H9 (cell line): ENCODE data around the gene TMC1. TPM values are rescaled to one million over a fixed set of nuclear protein-coding genes. Genes with fewer than 3 reads are reported as not detected.

ENCODE experiments used
- DNase-seq: peaks from one replicate; pipeline ENCODE4 v3.0.0-alpha.2; 2017
- H2AFZ ChIP-seq: one replicate; pipeline ENCODE4 v1.6.1; 2013; ENCODE audit warnings: mild to moderate bottlenecking, low read length, control low read depth, moderate library complexity
- H2AK5ac ChIP-seq: 2 replicates; pipeline ENCODE4 v1.6.1; 2013; ENCODE audit warnings: low read length, control low read depth, mixed read lengths; ENCODE audit not compliant: insufficient read length
- H2BK120ac ChIP-seq: one replicate; pipeline ENCODE4 v1.6.1; 2013; ENCODE audit warnings: low read depth, mild to moderate bottlenecking, low read length, control low read depth, inconsistent platforms; ENCODE audit not compliant: poor library complexity, severe bottlenecking
- H2BK12ac ChIP-seq: 2 replicates; pipeline ENCODE4 v1.6.1; 2013; ENCODE audit warnings: low read length, control low read depth, mixed read lengths, low read depth; ENCODE audit not compliant: insufficient read length
- H2BK15ac ChIP-seq: 2 replicates; pipeline ENCODE4 v1.6.1; 2013; ENCODE audit warnings: low read depth, low read length, control low read depth
- H2BK20ac ChIP-seq: one replicate; pipeline ENCODE4 v1.6.1; 2013; ENCODE audit warnings: low read depth, mild to moderate bottlenecking, low read length, control low read depth, inconsistent platforms; ENCODE audit not compliant: poor library complexity, severe bottlenecking
- H2BK5ac ChIP-seq: 2 replicates; pipeline ENCODE4 v1.6.1; 2013; ENCODE audit warnings: low read length, control low read depth, mixed read lengths; ENCODE audit not compliant: insufficient read length
- H3K14ac ChIP-seq: 2 replicates; pipeline ENCODE4 v1.6.1; 2013; ENCODE audit warnings: low read length, control low read depth; ENCODE audit not compliant: insufficient read depth
- H3K18ac ChIP-seq: 2 replicates; pipeline ENCODE4 v1.6.1; 2013; ENCODE audit warnings: low read depth, mild to moderate bottlenecking, mixed read lengths, low read length, control low read depth; ENCODE audit not compliant: insufficient read length
- H3K23ac ChIP-seq: 2 replicates; pipeline ENCODE4 v1.6.1; 2013; ENCODE audit warnings: low read length, control low read depth, mixed read lengths, low read depth; ENCODE audit not compliant: insufficient read length
- H3K23me2 ChIP-seq: 2 replicates; pipeline ENCODE4 v1.6.1; 2013; ENCODE audit warnings: low read depth, mild to moderate bottlenecking, mixed read lengths, low read length, control low read depth; ENCODE audit not compliant: insufficient read length, poor library complexity, severe bottlenecking
- H3K27ac ChIP-seq: 2 replicates; pipeline ENCODE4 v1.5.1; 2013; ENCODE audit warnings: low read length, control low read depth, mixed read lengths, low read depth; ENCODE audit not compliant: insufficient read length
- H3K27me3 ChIP-seq: 2 replicates; pipeline ENCODE4 v1.6.1; 2013; ENCODE audit warnings: low read length, control low read depth, inconsistent platforms; ENCODE audit not compliant: insufficient read depth
- H3K4ac ChIP-seq: 2 replicates; pipeline ENCODE4 v1.6.1; 2013; ENCODE audit warnings: low read depth, mild to moderate bottlenecking, control low read depth, inconsistent platforms, low read length, moderate library complexity
- H3K4me1 ChIP-seq: 2 replicates; pipeline ENCODE4 v1.6.1; 2013; ENCODE audit warnings: low read length, control low read depth, inconsistent platforms; ENCODE audit not compliant: insufficient read depth
- H3K4me2 ChIP-seq: 2 replicates; pipeline ENCODE4 v1.6.1; 2013; ENCODE audit warnings: low read length, control low read depth, mixed read lengths; ENCODE audit not compliant: insufficient read length, insufficient read depth
- H3K56ac ChIP-seq: 2 replicates; pipeline ENCODE4 v1.6.1; 2013; ENCODE audit warnings: low read depth, mild to moderate bottlenecking, mixed read lengths, low read length, control low read depth; ENCODE audit not compliant: insufficient read length
- H3K79me1 ChIP-seq: 2 replicates; pipeline ENCODE4 v1.6.1; 2013; ENCODE audit warnings: low read depth, mild to moderate bottlenecking, moderate library complexity, low read length, control low read depth, inconsistent platforms; ENCODE audit not compliant: insufficient read depth, poor library complexity, severe bottlenecking
- H3K79me2 ChIP-seq: 2 replicates; pipeline ENCODE4 v1.6.1; 2013; ENCODE audit warnings: low read length, control low read depth, inconsistent platforms; ENCODE audit not compliant: insufficient read depth
- H3K9ac ChIP-seq: 2 replicates; pipeline ENCODE4 v1.6.1; 2013; ENCODE audit warnings: low read length, control low read depth, mixed read lengths; ENCODE audit not compliant: insufficient read length; ENCODE audit errors: extremely low read depth
- H3K9me3 ChIP-seq: one replicate; pipeline ENCODE4 v1.6.1; 2013; ENCODE audit warnings: low read depth, low read length, inconsistent platforms; ENCODE audit not compliant: control insufficient read depth
- H3T11ph ChIP-seq: one replicate; pipeline ENCODE4 v1.6.1; 2013; ENCODE audit warnings: mild to moderate bottlenecking, low read length, control low read depth, inconsistent platforms
- H4K20me1 ChIP-seq: one replicate; pipeline ENCODE4 v1.6.1; 2013; ENCODE audit not compliant: control insufficient read depth, insufficient read length, insufficient read depth
- H4K5ac ChIP-seq: 2 replicates; pipeline ENCODE4 v1.6.1; 2013; ENCODE audit warnings: low read depth, mild to moderate bottlenecking, mixed read lengths, low read length, control low read depth; ENCODE audit not compliant: insufficient read length
- H4K8ac ChIP-seq: replicated peaks from 2 replicates; pipeline ENCODE4 v1.6.1; 2013; ENCODE audit warnings: low read length, control low read depth, mixed read lengths, low read depth; ENCODE audit not compliant: insufficient read length
- H4K91ac ChIP-seq: 2 replicates; pipeline ENCODE4 v1.6.1; 2013; ENCODE audit warnings: low read depth, mild to moderate bottlenecking, moderate library complexity, mixed read lengths, low read length, control low read depth; ENCODE audit not compliant: insufficient read length
- H3K27ac Mint-ChIP-seq, 3 experiments: 2 replicates in 2 of 3; 3 replicates in 1 of 3; pipeline ENCODE4 v1.8.0; 2020 to 2021; ENCODE audit warnings: mixed read lengths in 3 of 3, mild to moderate bottlenecking in 1 of 3, moderate library complexity in 1 of 3
- H3K27me3 Mint-ChIP-seq: 2 replicates; pipeline ENCODE4 v1.8.0; 2021; ENCODE audit warnings: low read depth, mild to moderate bottlenecking, moderate library complexity, mixed read lengths
- H3K36me3 Mint-ChIP-seq, 3 experiments: 2 replicates in 2 of 3; 3 replicates in 1 of 3; pipeline ENCODE4 v1.8.0; 2020 to 2021; ENCODE audit warnings: low read depth in 3 of 3, mixed read lengths in 3 of 3; ENCODE audit not compliant: insufficient read depth in 1 of 3
- H3K4me1 Mint-ChIP-seq, 2 experiments: 2 replicates each; pipeline ENCODE4 v1.8.0; 2020; ENCODE audit warnings: mixed read lengths in 2 of 2
- H3K4me3 Mint-ChIP-seq, 2 experiments: 2 replicates in 1 of 2; 3 replicates in 1 of 2; pipeline ENCODE4 v1.8.0; 2020 to 2021; ENCODE audit warnings: mild to moderate bottlenecking in 2 of 2, mixed read lengths in 2 of 2, moderate library complexity in 1 of 2
- H3K9me3 Mint-ChIP-seq, 2 experiments: 2 replicates in 1 of 2; 3 replicates in 1 of 2; pipeline ENCODE4 v1.8.0; 2020; ENCODE audit warnings: mild to moderate bottlenecking in 2 of 2, mixed read lengths in 2 of 2, moderate library complexity in 1 of 2
- CTCF ChIP-seq: fragments of 200-600 bp; sonication (generic); conservative IDR thresholded peaks from 3 replicates; pipeline ENCODE4 v1.8.0; 2021; ENCODE audit warnings: antibody characterized with exemption, mild to moderate bottlenecking
- WGBS: extraction: QIAGEN DNeasy Blood & Tissue Kit; methylation state at CpG from one replicate; pipeline ENCODE4 v1.1.7; 2013; ENCODE audit warnings: missing lambda C conversion rate, low lambda C conversion rate, mixed read lengths; ENCODE audit not compliant: insufficient read length; ENCODE audit errors: extremely low coverage; 5-methylcytosine and 5-hydroxymethylcytosine counted together
- total RNA-seq: library from RNA; stranded (reverse); gene quantifications from 2 replicates; pipeline ENCODE4 v1.2.1, GENCODE V29; 2021

The TMC1 gene
- total RNA-seq, 1 experiment from 2014 or later, result 2.4 TPM

- H3K4me1 Mint-ChIP-seq, result peaks cover 13 to 18% of the 10 kb centered on the region in 2 experiments
- H3K4ac ChIP-seq, result no peak overlapping the region
Measured at GRCh38 chr9:72589667-72590521, 68.5 kb downstream of the TMC1 start.

More at GRCh38 chr9:72589667-72590521, 68.5 kb downstream of the TMC1 start:
- no peak for DNase-seq
- H3K27ac ChIP-seq, result no peak overlapping the region
- no peak overlapping the region for H2BK15ac ChIP-seq
- Mint-ChIP-seq H3K9me3 (no peaks in the 10 kb centered on the region), H3K36me3 (no peaks in the 10 kb centered on the region), H3K27ac (no peak overlapping the region; a peak in 1 of 7 replicates), H3K27me3 (no peaks in the 10 kb centered on the region), H3K4me3 (no peak overlapping the region)
- H2BK5ac ChIP-seq, result no peak overlapping the region
- H3K27me3 ChIP-seq, result no peaks in the 10 kb centered on the region
- H3K9me3 ChIP-seq, result no peaks in the 10 kb centered on the region
- peak overlapping the region; percentile 33 for H2AFZ ChIP-seq
- H3K79me2 ChIP-seq, result no peaks in the 10 kb centered on the region
- H2BK12ac ChIP-seq, result no peak overlapping the region
- H3K79me1 ChIP-seq, result no peaks in the 10 kb centered on the region
- no peak for TF ChIP-seq CTCF
- WGBS, result no CpG with 5 or more reads among the region's 2 CpGs
- no peak overlapping the region for H2BK20ac ChIP-seq
- H3K4me2 ChIP-seq, result no peak overlapping the region
- H3T11ph ChIP-seq, result no peak overlapping the region
- peaks cover 5% of the 10 kb centered on the region for H3K4me1 ChIP-seq
- no peak overlapping the region for H3K56ac ChIP-seq
- no peak overlapping the region for H3K14ac ChIP-seq
- no peak overlapping the region for H4K8ac ChIP-seq
- H3K23me2 ChIP-seq, result no peaks in the 10 kb centered on the region
- no peak overlapping the region for H2AK5ac ChIP-seq
- no peaks in the 10 kb centered on the region for H4K20me1 ChIP-seq
- no peak overlapping the region for H3K18ac ChIP-seq
- no peak overlapping the region for H2BK120ac ChIP-seq
- no peak overlapping the region for H4K91ac ChIP-seq
- H3K23ac ChIP-seq, result no peak overlapping the region
- no peak overlapping the region for H3K9ac ChIP-seq
- H4K5ac ChIP-seq, result no peak overlapping the region
